HK-2 (cell line): ENCODE results near the gene NPR1.
A peak's percentile ranks its signal among the peaks of the same experiment; 100 is the strongest.
"Not testable (repeated sequence)": the region's sequence is repeated elsewhere in the genome, so short reads cannot be mapped to it uniquely, and the experiment has no call there.

Experiments
- DNase-seq: peaks from one replicate; pipeline ENCODE4 v3.0.0-alpha.2; 2018; ENCODE audit not compliant: unreplicated experiment

NPR1 gene

DNA sequence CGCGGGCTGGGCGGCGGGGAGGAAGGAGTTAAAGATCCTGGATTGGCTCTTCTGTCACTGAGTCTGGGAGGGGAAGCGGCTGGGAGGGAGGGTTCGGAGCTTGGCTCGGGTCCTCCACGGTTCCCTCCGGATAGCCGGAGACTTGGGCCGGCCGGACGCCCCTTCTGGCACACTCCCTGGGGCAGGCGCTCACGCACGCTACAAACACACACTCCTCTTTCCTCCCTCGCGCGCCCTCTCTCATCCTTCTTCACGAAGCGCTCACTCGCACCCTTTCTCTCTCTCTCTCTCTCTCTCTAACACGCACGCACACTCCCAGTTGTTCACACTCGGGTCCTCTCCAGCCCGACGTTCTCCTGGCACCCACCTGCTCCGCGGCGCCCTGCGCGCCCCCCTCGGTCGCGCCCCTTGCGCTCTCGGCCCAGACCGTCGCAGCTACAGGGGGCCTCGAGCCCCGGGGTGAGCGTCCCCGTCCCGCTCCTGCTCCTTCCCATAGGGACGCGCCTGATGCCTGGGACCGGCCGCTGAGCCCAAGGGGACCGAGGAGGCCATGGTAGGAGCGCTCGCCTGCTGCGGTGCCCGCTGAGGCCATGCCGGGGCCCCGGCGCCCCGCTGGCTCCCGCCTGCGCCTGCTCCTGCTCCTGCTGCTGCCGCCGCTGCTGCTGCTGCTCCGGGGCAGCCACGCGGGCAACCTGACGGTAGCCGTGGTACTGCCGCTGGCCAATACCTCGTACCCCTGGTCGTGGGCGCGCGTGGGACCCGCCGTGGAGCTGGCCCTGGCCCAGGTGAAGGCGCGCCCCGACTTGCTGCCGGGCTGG is at the start of gene NPR1:
Gene NPR1, plus strand, starts transcription at position 170 of the 818 bp plus-strand sequence. Its CDS starts 421 bp downstream, at position 591.
- DNase-seq: peak; percentile 48

DNA sequence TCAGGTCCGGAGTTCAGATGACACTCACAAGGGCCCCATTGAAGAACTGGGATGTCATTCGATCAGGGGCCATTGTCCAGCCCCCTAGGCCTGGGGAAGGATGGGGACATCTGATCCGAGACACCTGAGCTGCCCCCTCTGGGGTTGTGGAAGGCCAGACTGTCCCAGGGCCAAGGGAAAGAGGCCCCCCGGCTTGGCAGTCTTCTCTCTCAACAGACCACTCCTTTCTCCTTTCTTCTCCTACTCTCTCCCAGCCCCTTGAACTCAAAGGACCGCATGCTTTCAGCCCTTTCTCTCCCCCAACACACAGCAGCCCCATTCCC is 49.2 kb upstream of the NPR1 start:
- no peak for DNase-seq

DNA sequence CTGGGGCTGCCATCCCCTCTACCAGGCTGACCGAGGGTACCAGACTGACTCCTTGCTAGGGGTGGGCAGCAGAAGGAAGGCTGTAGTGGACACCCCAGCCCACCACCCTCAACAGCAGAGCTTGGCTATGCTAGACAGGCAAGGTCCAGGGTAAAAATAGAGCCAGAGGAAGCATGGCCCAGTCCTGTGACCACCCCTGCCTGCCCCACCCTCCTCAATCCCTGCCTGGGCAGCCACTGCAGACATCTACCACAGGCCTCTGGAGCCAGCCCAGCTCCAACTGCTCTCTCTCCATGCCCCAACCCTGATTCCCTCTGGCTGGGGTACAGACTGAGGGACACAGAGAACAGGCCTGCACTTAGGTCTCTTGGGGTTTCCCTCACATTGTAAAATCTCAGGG is 48.5 kb upstream of the NPR1 start:
- DNase-seq: no peak

GRCh38 chr1:153630384-153630783 is 48.1 kb upstream of the NPR1 start:
- no peak for DNase-seq

GRCh38 chr1:153631047-153632022 is 47.2 kb upstream of the NPR1 start:
- DNase-seq: no peak

DNA sequence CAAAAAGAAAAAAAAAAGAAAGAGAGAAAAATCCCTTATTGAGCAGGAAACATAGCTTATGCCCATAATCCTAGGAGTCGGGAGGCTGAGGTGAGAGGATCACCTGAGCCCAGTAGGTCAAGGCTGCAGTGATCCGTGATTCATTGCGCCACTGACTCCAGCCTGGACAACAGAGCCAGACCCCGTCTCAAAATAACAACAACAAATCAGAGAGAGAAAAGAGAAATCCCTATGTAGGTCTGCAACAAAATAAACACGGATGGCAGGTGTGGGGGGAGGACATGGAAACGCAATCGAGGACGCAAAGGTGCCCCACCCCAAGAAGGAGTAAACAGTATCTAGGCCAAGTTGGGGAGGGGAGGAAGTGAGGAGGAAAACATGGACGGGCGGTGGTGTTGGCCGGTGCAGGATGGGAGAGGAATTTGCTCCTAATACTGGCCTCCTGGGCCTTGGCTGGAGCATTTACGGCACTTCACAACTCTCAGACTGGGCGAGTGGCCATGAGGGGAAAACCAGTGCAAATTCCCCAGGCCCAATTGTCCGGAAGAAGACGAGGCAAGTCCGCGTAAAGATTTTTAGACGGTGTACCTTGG is 45.2 kb upstream of the NPR1 start:
- no peak for DNase-seq

DNA sequence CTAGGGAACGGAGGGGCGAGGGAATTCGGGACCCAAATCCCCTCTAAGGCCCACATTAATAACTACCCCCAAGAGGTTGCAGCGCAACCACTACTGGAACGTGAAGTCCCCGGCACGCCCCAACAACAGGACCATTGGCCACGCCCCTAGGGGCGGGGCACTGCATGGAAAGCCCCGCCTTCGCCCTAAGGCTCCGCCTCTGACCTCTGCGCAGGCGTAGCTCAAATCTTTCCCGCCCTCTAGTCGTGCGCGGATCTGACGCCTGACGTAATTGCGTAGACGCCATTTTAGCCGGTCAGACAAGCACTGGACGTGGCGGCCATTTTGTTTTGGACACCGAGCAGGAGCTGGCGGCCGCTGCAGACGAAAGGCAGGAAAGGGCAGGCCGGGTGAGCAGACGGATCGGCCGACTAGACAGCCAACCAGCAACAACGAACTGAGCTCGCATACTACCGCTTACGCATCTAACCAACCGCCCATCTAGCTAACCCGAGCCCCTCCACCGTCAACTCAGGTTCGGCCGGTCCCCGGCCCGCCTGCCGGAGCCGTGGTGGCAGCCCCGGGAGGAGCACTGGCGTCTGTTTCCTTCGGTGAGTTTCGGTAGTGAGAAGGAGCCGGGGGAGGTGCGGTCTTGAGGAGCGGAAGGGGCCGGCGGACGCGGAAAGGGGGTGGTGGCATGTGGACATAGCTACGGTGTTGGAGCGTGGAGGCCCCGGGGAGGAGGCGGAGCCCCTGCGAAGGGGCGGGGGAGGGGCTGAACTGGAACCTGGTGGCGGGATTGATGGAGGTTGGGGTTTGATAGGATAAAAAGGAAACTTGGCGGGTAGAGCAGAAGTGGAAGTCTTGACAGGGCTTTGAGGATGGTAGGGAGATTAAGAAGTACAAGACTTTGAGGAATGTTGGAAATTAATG is 44.5 kb upstream of the NPR1 start, which contains the start of gene CHTOP:
Gene CHTOP, plus strand, starts transcription at position 313 of the 912 bp plus-strand sequence. CDS start 2,523 bp downstream, outside the sequence.
- DNase-seq: peak; percentile 98

DNA sequence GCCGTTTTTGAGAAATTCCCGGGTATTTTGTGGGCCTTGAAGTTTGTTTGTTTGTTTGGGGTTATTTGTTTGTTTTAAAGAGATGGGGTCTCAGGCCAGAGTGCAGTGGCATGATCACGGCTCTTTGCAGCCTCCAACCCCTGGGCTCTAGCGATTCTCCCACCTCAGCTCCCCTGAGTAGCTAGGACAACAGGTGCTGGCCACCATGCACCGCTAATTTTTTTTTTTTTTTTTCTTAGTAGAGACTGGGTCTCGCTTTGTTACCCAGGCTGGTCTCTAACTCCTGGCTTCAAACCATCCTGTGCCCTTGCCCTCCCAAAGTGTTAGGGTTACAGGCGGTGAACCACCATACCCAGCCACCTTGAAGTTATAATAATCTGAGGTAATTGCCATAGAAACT is 42.6 kb upstream of the NPR1 start:
- DNase-seq: no peak

DNA sequence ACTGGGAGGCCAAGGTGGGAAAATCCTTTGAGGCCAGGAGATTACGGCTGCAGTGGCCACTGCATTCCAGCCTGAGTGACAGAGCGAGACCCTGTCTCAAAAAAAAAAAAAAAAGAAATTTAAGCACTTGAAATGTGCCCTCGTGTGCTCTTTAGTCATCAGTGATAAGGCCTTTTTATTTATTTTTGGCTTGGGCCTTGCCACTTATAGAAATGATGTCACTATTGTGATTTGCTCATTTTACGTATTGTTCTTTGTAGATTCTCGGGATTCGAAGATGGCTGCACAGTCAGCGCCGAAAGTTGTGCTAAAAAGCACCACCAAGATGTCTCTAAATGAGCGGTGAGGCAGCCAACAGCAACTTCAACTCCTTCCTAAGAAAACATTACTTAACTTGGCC is 42.2 kb upstream of the NPR1 start:
- DNase-seq: no peak

GRCh38 chr1:153638261-153638660 is 40.2 kb upstream of the NPR1 start:
- no peak for DNase-seq

DNA sequence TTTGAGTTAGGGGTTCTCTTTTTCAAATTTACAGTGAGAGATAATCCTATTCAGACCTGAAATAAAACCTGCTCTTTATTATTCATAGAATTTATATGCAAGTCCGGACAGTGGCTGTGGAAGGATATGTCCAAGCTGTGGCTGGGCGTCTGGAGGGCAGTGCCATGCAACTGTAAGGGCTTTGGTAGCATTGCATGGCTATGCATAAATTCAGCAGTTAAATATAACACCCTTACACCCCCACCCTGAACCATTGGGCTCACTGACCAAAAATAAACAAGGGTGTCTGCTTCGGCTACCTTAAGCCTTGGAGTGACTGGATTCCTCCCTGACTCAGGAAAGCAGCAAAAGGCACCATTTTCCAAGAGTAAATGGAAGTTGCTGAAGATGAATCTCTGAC is 39.2 kb upstream of the NPR1 start:
- DNase-seq: no peak

DNA sequence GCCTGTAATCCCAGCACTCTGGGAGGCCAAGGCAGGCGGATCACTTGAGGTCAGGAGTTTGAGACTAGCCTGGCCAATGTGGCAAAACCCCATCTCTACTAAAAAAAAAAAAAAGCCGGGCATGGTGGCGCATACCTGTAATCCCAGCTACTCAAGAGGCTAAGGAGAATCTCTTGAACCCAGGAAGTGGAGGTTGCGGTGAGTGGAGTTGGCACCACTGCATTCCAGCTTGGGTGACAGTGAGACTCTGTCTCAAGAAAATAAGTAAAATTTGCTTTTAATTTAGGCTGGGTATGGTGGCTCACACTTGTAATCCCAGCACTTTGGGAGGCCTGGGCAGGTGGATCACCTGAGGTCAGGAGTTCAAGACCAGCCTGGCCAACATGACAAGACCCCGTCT is 38.3 kb upstream of the NPR1 start:
- DNase-seq: not testable (repeated sequence)

DNA sequence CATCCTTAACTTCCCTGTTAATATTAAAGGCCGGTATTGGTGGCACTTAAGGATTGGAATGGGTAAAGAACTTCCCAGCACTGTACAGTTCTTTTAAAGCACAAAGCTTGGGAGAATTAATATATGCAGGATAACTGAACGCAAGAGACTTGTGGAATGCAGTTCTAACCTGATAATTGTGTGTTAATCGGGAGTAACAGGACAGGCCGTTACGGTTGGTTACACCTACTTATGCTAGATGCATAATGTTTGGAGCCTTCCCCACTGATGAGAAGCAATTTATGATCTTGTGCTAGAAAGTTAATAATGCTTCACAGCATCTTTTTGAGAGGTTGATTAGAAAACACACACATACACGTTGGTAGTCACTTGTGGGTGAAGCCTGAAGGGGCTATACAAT is 37.6 kb upstream of the NPR1 start:
- DNase-seq: no peak

GRCh38 chr1:153642161-153642560 is 36.3 kb upstream of the NPR1 start:
- DNase-seq: no peak

GRCh38 chr1:153643100-153643499 is 35.4 kb upstream of the NPR1 start:
- DNase-seq: no peak

DNA sequence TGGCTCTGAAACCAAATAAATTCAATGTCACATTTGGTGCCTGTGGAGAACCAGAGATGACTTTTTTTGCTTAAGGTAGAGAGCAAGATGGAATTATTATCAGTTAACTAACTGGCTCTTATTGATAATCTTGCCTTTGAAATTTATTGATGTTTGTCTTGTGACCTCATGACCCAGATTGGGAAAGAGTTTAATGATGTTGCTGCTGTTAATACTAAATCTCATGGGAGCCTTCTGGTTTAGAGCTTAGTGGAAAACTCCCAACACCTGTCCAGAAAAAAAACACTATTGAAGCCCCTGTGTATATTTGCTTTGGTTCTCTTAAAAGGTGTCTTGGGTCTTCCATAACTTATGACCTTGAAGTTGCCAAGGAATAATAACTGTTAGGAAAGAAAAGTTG is 34.7 kb upstream of the NPR1 start:
- no peak for DNase-seq

DNA sequence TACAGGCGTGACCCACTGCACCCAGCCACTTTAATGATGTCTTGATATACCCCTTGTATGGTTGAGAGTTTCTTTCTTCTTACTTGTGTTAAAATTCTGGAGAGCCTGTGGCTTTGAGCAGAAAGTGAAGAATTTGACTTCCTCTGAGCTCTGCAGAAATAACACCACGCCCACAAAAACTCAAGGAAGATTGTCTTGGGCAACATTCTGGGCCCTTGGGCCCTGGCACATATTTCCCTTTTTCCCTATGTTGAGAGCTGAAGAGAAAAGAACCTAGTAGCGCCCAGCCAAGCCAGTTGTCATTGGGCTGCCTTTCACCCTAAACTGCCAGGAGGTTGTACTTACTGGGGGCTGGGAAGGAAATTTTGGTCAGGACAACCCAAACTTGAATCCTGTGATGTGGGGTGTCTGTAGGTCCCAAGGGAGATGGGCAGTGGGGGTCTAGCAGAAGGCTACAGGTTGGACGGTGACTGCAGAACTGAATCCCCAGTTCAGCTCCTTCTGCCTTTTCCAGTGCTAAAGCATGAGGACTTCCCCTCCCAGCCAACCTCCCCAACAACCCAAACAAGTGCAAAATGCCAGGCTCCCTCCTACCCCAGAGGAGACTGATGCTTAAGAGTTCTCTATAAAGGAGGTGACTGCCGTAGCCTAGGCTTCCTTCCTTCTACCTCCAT is 31.7 kb upstream of the NPR1 start:
- no peak for DNase-seq

DNA sequence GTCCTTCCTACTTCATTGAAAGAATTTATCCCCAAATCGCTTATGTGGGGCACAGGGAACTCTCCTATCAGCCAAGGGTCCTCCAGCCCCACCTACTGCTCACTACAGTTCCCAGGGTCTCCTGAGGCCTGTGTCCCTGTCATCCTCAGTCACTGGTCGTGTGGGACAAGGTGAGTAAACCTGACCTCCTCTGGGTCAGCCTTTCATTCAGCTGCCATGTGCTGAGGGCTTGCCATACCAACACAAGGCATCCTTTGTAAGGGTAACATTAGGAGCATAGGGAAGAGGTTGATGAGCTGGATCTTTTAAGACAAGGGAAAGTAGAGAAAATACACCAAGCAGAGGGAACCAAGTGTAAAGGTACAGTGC is 31.2 kb upstream of the NPR1 start:
- DNase-seq: no peak

DNA sequence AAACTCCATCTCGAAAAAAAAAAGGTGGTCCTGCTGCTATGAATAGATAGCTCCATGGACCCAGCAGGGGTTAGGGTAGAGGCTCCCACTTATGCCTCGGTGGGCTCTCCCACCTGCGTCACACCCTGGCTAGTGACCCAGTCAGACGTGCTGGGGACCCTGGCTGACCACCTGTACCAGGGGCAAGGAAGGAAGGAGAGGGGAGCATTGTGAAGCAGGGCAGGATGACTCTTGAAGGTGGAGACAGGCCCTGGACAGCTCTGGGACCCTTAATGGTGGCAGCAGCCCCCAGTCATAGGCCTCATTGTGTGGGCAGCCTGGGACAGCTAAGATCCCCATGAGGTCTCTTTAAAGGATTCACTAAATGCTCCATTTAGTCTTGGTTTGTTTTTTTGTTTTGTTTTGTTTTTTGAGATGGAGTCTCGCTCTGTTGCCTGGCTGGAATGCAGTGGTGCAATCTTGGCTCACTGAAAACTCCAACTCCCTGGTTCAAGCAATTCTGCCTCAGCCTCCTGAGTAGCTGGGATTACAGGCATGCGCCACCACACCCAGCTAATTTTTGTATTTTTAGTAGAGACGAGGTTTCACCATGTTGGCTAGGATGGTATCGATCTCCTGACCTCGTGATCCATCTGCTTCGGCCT is 30.4 kb upstream of the NPR1 start:
- DNase-seq: no peak

GRCh38 chr1:153649137-153649862 is 29.2 kb upstream of the NPR1 start:
- no peak for DNase-seq
